Measurements from ENCODE around the gene LINC00237.

LINC00237 gene

GRCh38 chr20:21106171-21107017, at the start of gene LINC00237:
Gene LINC00237, minus strand, starts transcription at chr20:21106358.
- peak; percentile 3 for DNase-seq

GRCh38 chr20:21155268-21155667, 49.1 kb upstream of the LINC00237 start:
- DNase-seq: no peak

- no peak for DNase-seq
Observed at GRCh38 chr20:21154692-21155091, 48.5 kb upstream of the LINC00237 start.

GRCh38 chr20:21151791-21152190, 45.6 kb upstream of the LINC00237 start:
- DNase-seq: no peak

- no peak for DNase-seq
Observed at GRCh38 chr20:21149344-21149743, 43.2 kb upstream of the LINC00237 start.

- no peak for DNase-seq
Observed at GRCh38 chr20:21147593-21147992, 41.4 kb upstream of the LINC00237 start.

- DNase-seq: no peak
Observed at GRCh38 chr20:21146215-21146614, 40.1 kb upstream of the LINC00237 start.

- no peak for DNase-seq
Observed at GRCh38 chr20:21145424-21145823, 39.3 kb upstream of the LINC00237 start.

- DNase-seq: no peak
Observed at GRCh38 chr20:21143194-21143890, 37.2 kb upstream of the LINC00237 start.

- DNase-seq: no peak
Observed at GRCh38 chr20:21141825-21142224, 35.7 kb upstream of the LINC00237 start.

- no peak for DNase-seq
Observed at GRCh38 chr20:21139881-21140566, 33.9 kb upstream of the LINC00237 start.

GRCh38 chr20:21137078-21137477, 30.9 kb upstream of the LINC00237 start:
- DNase-seq: no peak

GRCh38 chr20:21136015-21136732, 30.0 kb upstream of the LINC00237 start:
- no peak for DNase-seq

GRCh38 chr20:21134883-21135493, 28.8 kb upstream of the LINC00237 start:
- no peak for DNase-seq

- DNase-seq: no peak
Observed at GRCh38 chr20:21133917-21134622, 27.9 kb upstream of the LINC00237 start.

- DNase-seq: no peak
Observed at GRCh38 chr20:21133404-21133803, 27.2 kb upstream of the LINC00237 start.

GRCh38 chr20:21129861-21130260, 23.7 kb upstream of the LINC00237 start:
- DNase-seq: no peak

- DNase-seq: no peak
Observed at GRCh38 chr20:21127201-21127981, 21.2 kb upstream of the LINC00237 start.

GRCh38 chr20:21126581-21126870, 20.4 kb upstream of the LINC00237 start:
- no peak for DNase-seq

GRCh38 chr20:21125849-21126580, 19.9 kb upstream of the LINC00237 start, which contains the start of gene KIZ:
Gene KIZ, plus strand, starts transcription at chr20:21126082. Its CDS starts 34 bp downstream, at chr20:21126116.
- peak; percentile 97 for DNase-seq
